HCT116 (cell line): ENCODE results near the gene SEC11A. TPM values are rescaled to one million over a fixed set of nuclear protein-coding genes. Genes with fewer than 3 reads are reported as not detected.

ENCODE experiments used
- ATAC-seq: fragments of 200-7000 bp; cut with Tn5 transposase; 2 replicates; pipeline ENCODE4 v1.9.1; 2020; ENCODE audit warnings: mild to moderate bottlenecking, moderate library complexity
- BruUV-seq: library from RNA; stranded (reverse); fragments of 400-500 nt; replicated peaks from 2 replicates; lab custom pipeline; 2021; lab: Mats Ljungman, UMichigan
- CTCF ChIA-PET: fragments of 300-600 bp; sonication (Branson Sonifier 250); formaldehyde crosslinking; loops from one replicate; lab custom pipeline; 2021; ENCODE audit warnings: antibody characterized with exemption; lab: Charles Lee
- POLR2A ChIA-PET: fragments of 300-600, 350-600 bp; sonication (Branson Sonifier 250); formaldehyde crosslinking; loops from one replicate; lab custom pipeline; 2021; ENCODE audit warnings: antibody characterized with exemption; lab: Charles Lee
- RAD21 ChIA-PET, 2 experiments: fragments of 300-600 bp; sonication (Branson Sonifier 250); formaldehyde crosslinking; loops; one replicate each; lab custom pipeline; 2023; ENCODE audit warnings: low total read pairs in 2 of 2; ENCODE audit not compliant: uncharacterized antibody in 2 of 2, unreplicated experiment in 2 of 2, low non-redundant PET in 1 of 2; lab: Charles Lee
- DNase-seq: peaks from one replicate; pipeline ENCODE4 v3.0.0-alpha.2; 2010; ENCODE audit warnings: low read depth, low spot score
- H2AFZ ChIP-seq: fragments of 200-600 bp; shearing (Covaris generic), sonication (generic); 2 replicates; pipeline ENCODE4 v1.6.1; 2017; ENCODE audit warnings: low read depth, mixed run types, mixed read lengths, antibody characterized with exemption, low read length; ENCODE audit not compliant: poor library complexity, severe bottlenecking
- H3K27ac ChIP-seq: 2 replicates; pipeline ENCODE4 v1.5.1; 2012; ENCODE audit warnings: low read depth, low read length
- H3K27me3 ChIP-seq: fragments of 200-600 bp; sonication (generic); 2 replicates; pipeline ENCODE4 v1.6.1; 2016; ENCODE audit warnings: mixed run types, low read length, mixed read lengths; ENCODE audit not compliant: insufficient read depth
- H3K36me3 ChIP-seq, 2 experiments: fragments of 200-500 bp in 1 of 2; fragments of 200-600 bp in 1 of 2; sonication (Bioruptor generic) in 1 of 2; sonication (generic) in 1 of 2; 2 replicates each; pipeline versions ENCODE4 v1.5.1 to v1.6.1; 2014 to 2016; ENCODE audit warnings: low read length in 2 of 2, inconsistent platforms in 1 of 2, mixed read lengths in 1 of 2, mixed run types in 1 of 2; ENCODE audit not compliant: insufficient read depth in 2 of 2, control insufficient read depth in 1 of 2
- H3K4me1 ChIP-seq, 2 experiments: fragments of 200-600 bp in 1 of 2; sonication (generic) in 1 of 2; 2 replicates each; pipeline versions ENCODE4 v1.5.1 to v1.6.1; 2012 to 2017; ENCODE audit warnings: low read length in 2 of 2, inconsistent platforms in 1 of 2, mild to moderate bottlenecking in 1 of 2, mixed read lengths in 1 of 2, mixed run types in 1 of 2, moderate library complexity in 1 of 2; ENCODE audit not compliant: insufficient read depth in 2 of 2, control insufficient read depth in 1 of 2
- H3K4me2 ChIP-seq: fragments of 200-600 bp; sonication (generic); 2 replicates; pipeline ENCODE4 v1.6.1; 2017; ENCODE audit warnings: mixed run types, low read length, mixed read lengths
- H3K4me3 ChIP-seq, 2 experiments: fragments of 200-600 bp in 1 of 2; sonication (generic) in 1 of 2; replicated peaks in 1 of 2; 2 replicates each; pipeline ENCODE4 v1.5.1; 2011 to 2016; ENCODE audit warnings: low read length in 2 of 2, control low read depth in 1 of 2, low read depth in 1 of 2, mild to moderate bottlenecking in 1 of 2, mixed read lengths in 1 of 2, mixed run types in 1 of 2
- H3K79me2 ChIP-seq: fragments of 200-600 bp; sonication (generic); 2 replicates; pipeline ENCODE4 v1.6.1; 2017; ENCODE audit warnings: mild to moderate bottlenecking, mixed run types, low read length, moderate library complexity, mixed read lengths; ENCODE audit not compliant: insufficient read depth
- H3K9ac ChIP-seq: fragments of 200-600 bp; sonication (generic); 2 replicates; pipeline ENCODE4 v1.6.1; 2016; ENCODE audit warnings: low read length, mixed read lengths
- H3K9me2 ChIP-seq: fragments of 200-600 bp; sonication (generic), shearing (Covaris generic); 2 replicates; pipeline ENCODE4 v1.6.1; 2017; ENCODE audit warnings: mixed run types, mild to moderate bottlenecking, moderate library complexity; ENCODE audit not compliant: insufficient read depth
- H3K9me3 ChIP-seq, 2 experiments: fragments of 200-500 bp in 1 of 2; fragments of 200-600 bp in 1 of 2; sonication (Bioruptor generic) in 1 of 2; sonication (generic) in 1 of 2; 2 replicates each; pipeline ENCODE4 v1.6.1; 2014 to 2017; ENCODE audit warnings: low read length in 2 of 2, mixed read lengths in 2 of 2, inconsistent platforms in 1 of 2, low read depth in 1 of 2, mild to moderate bottlenecking in 1 of 2, mixed run types in 1 of 2, moderate library complexity in 1 of 2; ENCODE audit not compliant: control insufficient read depth in 1 of 2, insufficient read depth in 1 of 2
- H4K20me1 ChIP-seq: fragments of 200-600 bp; sonication (generic), shearing (Covaris generic); 2 replicates; pipeline ENCODE4 v1.6.1; 2017; ENCODE audit warnings: mixed run types, mild to moderate bottlenecking, moderate library complexity; ENCODE audit not compliant: insufficient read depth
- CEBPB ChIP-seq: IDR thresholded peaks from 2 replicates; pipeline ENCODE4 v1.6.1; 2012; ENCODE audit warnings: low read depth
- ELF1 ChIP-seq: IDR thresholded peaks from 2 replicates; pipeline ENCODE4 v1.6.1; 2012; ENCODE audit warnings: low read depth, borderline replicate concordance
- EZH2 ChIP-seq: fragments of 200-600 bp; sonication (generic); IDR thresholded peaks from 2 replicates; pipeline ENCODE4 v1.6.1; 2017; ENCODE audit warnings: antibody characterized with exemption, mixed run types
- FOSL1 ChIP-seq: IDR thresholded peaks from 2 replicates; pipeline ENCODE4 v1.6.1; 2012; ENCODE audit warnings: low read depth
- JUND ChIP-seq: IDR thresholded peaks from 2 replicates; pipeline ENCODE4 v1.6.1; 2012
- POLR2A ChIP-seq: IDR thresholded peaks from 2 replicates; pipeline ENCODE4 v1.7.0; 2011; ENCODE audit warnings: borderline replicate concordance; ENCODE audit not compliant: insufficient read depth, insufficient read length; ENCODE audit errors: extremely low read depth
- POLR2AphosphoS5 ChIP-seq: IDR thresholded peaks from 2 replicates; pipeline ENCODE4 v1.6.1; 2011; ENCODE audit warnings: mild to moderate bottlenecking, low read depth, low read length, moderate library complexity
- SP1 ChIP-seq: IDR thresholded peaks from 2 replicates; pipeline ENCODE4 v1.6.1; 2012; ENCODE audit warnings: low read depth
- TCF7L2 ChIP-seq: IDR thresholded peaks from 2 replicates; pipeline ENCODE4 v1.7.0; 2011; ENCODE audit warnings: borderline replicate concordance, inconsistent platforms; ENCODE audit not compliant: insufficient read depth, insufficient read length; ENCODE audit errors: extremely low read depth
- YY1 ChIP-seq: IDR thresholded peaks from 2 replicates; pipeline ENCODE4 v1.6.1; 2011; ENCODE audit warnings: low read length, low read depth, moderate library complexity, mild to moderate bottlenecking; ENCODE audit not compliant: insufficient replicate concordance; ENCODE audit errors: extremely low read depth
- ZNF274 ChIP-seq: fragments of 200-500 bp; sonication (Bioruptor generic); IDR thresholded peaks from 2 replicates; pipeline ENCODE4 v1.6.1; 2014; ENCODE audit warnings: mild to moderate bottlenecking, low read depth, low read length, inconsistent platforms
- intact Hi-C: fragments of 100-400 bp; cut with micrococcal nuclease; formaldehyde crosslinking; loops from 2 replicates; pipeline ENCODE4 v1.10.0; 2022
- total RNA-seq: library from RNA; stranded (reverse); gene quantifications from one replicate; pipeline ENCODE4 v1.2.1, GENCODE V29; 2021; ENCODE audit not compliant: unreplicated experiment
- TF ChIP-seq, protein P1 (sequence below), 3 experiments: fragments of 200-600 bp in 1 of 3; sonication (generic) in 1 of 3; IDR thresholded peaks in 2 of 3; conservative IDR thresholded peaks in 1 of 3; 2 replicates each; pipeline ENCODE4 v1.5.1; 2012 to 2017; ENCODE audit warnings: low read depth in 2 of 3, low read length in 2 of 3, antibody characterized with exemption in 1 of 3, borderline replicate concordance in 1 of 3, control low read depth in 1 of 3, mild to moderate bottlenecking in 1 of 3, mixed read lengths in 1 of 3, mixed run types in 1 of 3, moderate library complexity in 1 of 3; ENCODE audit not compliant: insufficient read depth in 1 of 3
- TF ChIP-seq, protein P2 (sequence below): IDR thresholded peaks from 2 replicates; pipeline ENCODE4 v1.6.1; 2011; ENCODE audit warnings: mild to moderate bottlenecking, low read length, moderate library complexity; ENCODE audit not compliant: insufficient replicate concordance; ENCODE audit errors: extremely low read depth
- TF ChIP-seq, protein P3 (sequence below): IDR thresholded peaks from 2 replicates; pipeline ENCODE4 v1.6.1; 2012
- TF ChIP-seq, protein P4 (sequence below): IDR thresholded peaks from 2 replicates; pipeline ENCODE4 v1.6.1; 2012; ENCODE audit warnings: low read depth

The SEC11A gene
- total RNA-seq, 1 experiment from 2014 or later: 175 TPM

DNA sequence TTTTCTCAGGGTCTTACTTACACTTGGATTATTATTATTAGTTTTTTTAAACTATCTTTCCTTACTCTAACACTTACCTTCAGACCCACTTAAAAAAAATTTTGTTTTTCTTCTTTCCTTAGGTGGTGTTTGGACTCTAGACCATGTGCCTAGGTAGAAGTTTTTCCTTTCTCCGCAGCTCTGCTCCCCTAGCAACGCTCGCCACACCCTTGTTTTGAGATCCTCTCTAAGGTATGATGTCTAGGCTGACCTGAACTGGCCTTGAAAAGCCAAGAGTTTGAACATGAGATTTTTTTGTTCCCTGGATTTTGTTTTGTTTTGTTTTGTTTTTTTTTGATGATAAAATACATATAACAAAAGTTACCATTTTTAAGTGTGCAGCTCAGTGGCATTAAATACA is 48.6 kb upstream of the SEC11A start (continued):
- TF ChIP-seq, protein P1, sequence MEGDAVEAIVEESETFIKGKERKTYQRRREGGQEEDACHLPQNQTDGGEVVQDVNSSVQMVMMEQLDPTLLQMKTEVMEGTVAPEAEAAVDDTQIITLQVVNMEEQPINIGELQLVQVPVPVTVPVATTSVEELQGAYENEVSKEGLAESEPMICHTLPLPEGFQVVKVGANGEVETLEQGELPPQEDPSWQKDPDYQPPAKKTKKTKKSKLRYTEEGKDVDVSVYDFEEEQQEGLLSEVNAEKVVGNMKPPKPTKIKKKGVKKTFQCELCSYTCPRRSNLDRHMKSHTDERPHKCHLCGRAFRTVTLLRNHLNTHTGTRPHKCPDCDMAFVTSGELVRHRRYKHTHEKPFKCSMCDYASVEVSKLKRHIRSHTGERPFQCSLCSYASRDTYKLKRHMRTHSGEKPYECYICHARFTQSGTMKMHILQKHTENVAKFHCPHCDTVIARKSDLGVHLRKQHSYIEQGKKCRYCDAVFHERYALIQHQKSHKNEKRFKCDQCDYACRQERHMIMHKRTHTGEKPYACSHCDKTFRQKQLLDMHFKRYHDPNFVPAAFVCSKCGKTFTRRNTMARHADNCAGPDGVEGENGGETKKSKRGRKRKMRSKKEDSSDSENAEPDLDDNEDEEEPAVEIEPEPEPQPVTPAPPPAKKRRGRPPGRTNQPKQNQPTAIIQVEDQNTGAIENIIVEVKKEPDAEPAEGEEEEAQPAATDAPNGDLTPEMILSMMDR (IDR thresholded peaks at IDR 0.05 in 2 of 3, conservative IDR thresholded peaks at IDR 0.05 in 1 of 3; ENCODE audit: borderline replicate concordance in 1 of 3, insufficient read depth in 1 of 3, low read depth in 2 of 3, low read length in 2 of 3): no peak
- TF ChIP-seq TCF7L2: no peak
- TF ChIP-seq YY1: no peak
- no peak for TF ChIP-seq FOSL1
- no peak for TF ChIP-seq SP1

DNA sequence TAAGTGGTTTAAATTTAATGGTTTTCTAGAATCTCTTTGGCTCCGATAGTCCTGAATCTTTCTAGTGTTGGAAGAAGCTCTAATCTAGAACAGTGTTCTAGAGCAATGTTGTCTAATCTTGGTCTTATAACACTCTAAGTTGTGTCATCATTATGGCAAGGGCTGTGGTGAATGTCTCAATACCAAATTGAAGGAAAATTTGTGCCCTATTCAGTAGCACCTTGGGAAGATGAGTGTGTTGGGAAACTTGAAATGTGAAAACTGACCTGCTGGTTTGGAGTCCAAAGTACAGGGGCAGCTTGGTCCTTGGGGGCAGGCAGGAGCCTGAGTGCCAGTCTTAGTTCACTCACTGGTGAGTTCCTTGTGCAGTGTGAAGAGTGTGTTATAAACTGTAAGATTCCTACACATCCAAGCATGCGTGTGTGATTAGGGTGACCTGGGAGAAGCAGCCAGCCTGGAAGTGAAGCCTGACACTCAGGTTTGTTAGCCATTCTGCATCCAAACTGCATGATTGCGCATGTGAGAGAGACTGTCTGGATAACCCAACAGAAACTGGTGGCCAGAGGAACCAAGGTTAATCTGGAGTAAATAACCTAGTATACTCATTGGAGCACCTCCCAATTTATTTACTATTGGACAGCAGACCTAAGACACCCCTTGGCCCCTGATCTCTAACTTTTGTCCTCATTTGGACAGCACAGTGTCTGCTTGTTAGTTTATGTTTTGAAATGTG is 47.1 kb upstream of the SEC11A start:
- CTCF ChIA-PET: no interaction called here
- Histone ChIP-seq H3K4me1 (0 out of 4 replicates have a peak, but pooled peaks cover 0 to 4% of the 10 kb centered on the region in 2 experiments), H3K4me2 (no peak overlapping the region), H2AFZ (no peak overlapping the region), H3K4me3 (no peak overlapping the region), H3K79me2 (peaks cover 93% of the 10 kb centered on the region), H3K27ac (no peak overlapping the region), H3K9me2 (no peaks in the 10 kb centered on the region), H3K27me3 (no peaks in the 10 kb centered on the region), H3K36me3 (peaks cover 0 to 4% of the 10 kb centered on the region in 2 experiments; a peak in 1 of 4 replicates), H3K9ac (no peak overlapping the region), H4K20me1 (peaks cover 15% of the 10 kb centered on the region; the same call in 1 of the 2 replicates), H3K9me3 (no peaks in the 10 kb centered on the region)
- BruUV-seq: no TSS peak
- ATAC-seq (no peak), DNase-seq (no peak)
- POLR2A ChIA-PET: no interaction called here
- RAD21 ChIA-PET: interaction anchor here in 1 of 2 experiments (0.8 kb wide), 1 partner anchor 175 kb away, joined by 3 read pairs; no protein-coding TSS in a partner anchor
- intact Hi-C loops: no loop called here
- TF ChIP-seq JUND (no peak), YY1 (no peak), ELF1 (no peak), CEBPB (no peak), EZH2 (no peak), FOSL1 (no peak), POLR2AphosphoS5 (no peak), SP1 (no peak), ZNF274 (no peak), TCF7L2 (no peak), POLR2A (no peak)
- TF ChIP-seq, protein P2, sequence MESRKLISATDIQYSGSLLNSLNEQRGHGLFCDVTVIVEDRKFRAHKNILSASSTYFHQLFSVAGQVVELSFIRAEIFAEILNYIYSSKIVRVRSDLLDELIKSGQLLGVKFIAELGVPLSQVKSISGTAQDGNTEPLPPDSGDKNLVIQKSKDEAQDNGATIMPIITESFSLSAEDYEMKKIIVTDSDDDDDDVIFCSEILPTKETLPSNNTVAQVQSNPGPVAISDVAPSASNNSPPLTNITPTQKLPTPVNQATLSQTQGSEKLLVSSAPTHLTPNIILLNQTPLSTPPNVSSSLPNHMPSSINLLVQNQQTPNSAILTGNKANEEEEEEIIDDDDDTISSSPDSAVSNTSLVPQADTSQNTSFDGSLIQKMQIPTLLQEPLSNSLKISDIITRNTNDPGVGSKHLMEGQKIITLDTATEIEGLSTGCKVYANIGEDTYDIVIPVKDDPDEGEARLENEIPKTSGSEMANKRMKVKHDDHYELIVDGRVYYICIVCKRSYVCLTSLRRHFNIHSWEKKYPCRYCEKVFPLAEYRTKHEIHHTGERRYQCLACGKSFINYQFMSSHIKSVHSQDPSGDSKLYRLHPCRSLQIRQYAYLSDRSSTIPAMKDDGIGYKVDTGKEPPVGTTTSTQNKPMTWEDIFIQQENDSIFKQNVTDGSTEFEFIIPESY: no peak
- TF ChIP-seq, protein P3, sequence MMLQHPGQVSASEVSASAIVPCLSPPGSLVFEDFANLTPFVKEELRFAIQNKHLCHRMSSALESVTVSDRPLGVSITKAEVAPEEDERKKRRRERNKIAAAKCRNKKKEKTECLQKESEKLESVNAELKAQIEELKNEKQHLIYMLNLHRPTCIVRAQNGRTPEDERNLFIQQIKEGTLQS: no peak
- TF ChIP-seq, protein P4, sequence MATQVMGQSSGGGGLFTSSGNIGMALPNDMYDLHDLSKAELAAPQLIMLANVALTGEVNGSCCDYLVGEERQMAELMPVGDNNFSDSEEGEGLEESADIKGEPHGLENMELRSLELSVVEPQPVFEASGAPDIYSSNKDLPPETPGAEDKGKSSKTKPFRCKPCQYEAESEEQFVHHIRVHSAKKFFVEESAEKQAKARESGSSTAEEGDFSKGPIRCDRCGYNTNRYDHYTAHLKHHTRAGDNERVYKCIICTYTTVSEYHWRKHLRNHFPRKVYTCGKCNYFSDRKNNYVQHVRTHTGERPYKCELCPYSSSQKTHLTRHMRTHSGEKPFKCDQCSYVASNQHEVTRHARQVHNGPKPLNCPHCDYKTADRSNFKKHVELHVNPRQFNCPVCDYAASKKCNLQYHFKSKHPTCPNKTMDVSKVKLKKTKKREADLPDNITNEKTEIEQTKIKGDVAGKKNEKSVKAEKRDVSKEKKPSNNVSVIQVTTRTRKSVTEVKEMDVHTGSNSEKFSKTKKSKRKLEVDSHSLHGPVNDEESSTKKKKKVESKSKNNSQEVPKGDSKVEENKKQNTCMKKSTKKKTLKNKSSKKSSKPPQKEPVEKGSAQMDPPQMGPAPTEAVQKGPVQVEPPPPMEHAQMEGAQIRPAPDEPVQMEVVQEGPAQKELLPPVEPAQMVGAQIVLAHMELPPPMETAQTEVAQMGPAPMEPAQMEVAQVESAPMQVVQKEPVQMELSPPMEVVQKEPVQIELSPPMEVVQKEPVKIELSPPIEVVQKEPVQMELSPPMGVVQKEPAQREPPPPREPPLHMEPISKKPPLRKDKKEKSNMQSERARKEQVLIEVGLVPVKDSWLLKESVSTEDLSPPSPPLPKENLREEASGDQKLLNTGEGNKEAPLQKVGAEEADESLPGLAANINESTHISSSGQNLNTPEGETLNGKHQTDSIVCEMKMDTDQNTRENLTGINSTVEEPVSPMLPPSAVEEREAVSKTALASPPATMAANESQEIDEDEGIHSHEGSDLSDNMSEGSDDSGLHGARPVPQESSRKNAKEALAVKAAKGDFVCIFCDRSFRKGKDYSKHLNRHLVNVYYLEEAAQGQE: no peak
